ENCODE data around the gene MAPKAP1.

GRCh38 chr9:125637241-125637640 lies 69.8 kb downstream of the MAPKAP1 start:
- no peak for TF ChIP-seq TSHZ2 (CRISPR knock-in tag; IDR thresholded peaks at IDR 0.05)
- no peak for TF ChIP-seq SNAI2 (CRISPR knock-in tag; IDR thresholded peaks at IDR 0.05)
- no peak for TF ChIP-seq ZFP30 (CRISPR knock-in tag; IDR thresholded peaks at IDR 0.05)
- TF ChIP-seq TCF4 (CRISPR knock-in tag; IDR thresholded peaks at IDR 0.05; ENCODE audit: borderline replicate concordance), result no peak
- TF ChIP-seq ZNF70 (CRISPR knock-in tag; IDR thresholded peaks at IDR 0.05), result no peak
- no peak for TF ChIP-seq OSR1 (CRISPR knock-in tag; IDR thresholded peaks at IDR 0.05)
- TF ChIP-seq PATZ1 (CRISPR knock-in tag; IDR thresholded peaks at IDR 0.05; ENCODE audit: borderline replicate concordance), result no peak
- no peak for TF ChIP-seq ZFP3 (CRISPR knock-in tag; IDR thresholded peaks at IDR 0.05)
- TF ChIP-seq TOX (CRISPR knock-in tag; IDR thresholded peaks at IDR 0.05; ENCODE audit: borderline replicate concordance), result no peak
- no peak for TF ChIP-seq ARNTL (CRISPR knock-in tag; IDR thresholded peaks at IDR 0.05; ENCODE audit: borderline replicate concordance, low read depth)
- no peak for TF ChIP-seq ISL1 (CRISPR knock-in tag; IDR thresholded peaks at IDR 0.05)
